ENCODE data around the gene CSRP1. TPM values are rescaled to one million over a fixed set of nuclear protein-coding genes. Genes with fewer than 3 reads are reported as not detected.

CSRP1 gene
- total and polyA plus RNA-seq, 2 of the 13 experiments (the other 11 are each of a cell fraction or from before 2014, with no cell fraction given), result 17.7 to 68.9 TPM

DNA sequence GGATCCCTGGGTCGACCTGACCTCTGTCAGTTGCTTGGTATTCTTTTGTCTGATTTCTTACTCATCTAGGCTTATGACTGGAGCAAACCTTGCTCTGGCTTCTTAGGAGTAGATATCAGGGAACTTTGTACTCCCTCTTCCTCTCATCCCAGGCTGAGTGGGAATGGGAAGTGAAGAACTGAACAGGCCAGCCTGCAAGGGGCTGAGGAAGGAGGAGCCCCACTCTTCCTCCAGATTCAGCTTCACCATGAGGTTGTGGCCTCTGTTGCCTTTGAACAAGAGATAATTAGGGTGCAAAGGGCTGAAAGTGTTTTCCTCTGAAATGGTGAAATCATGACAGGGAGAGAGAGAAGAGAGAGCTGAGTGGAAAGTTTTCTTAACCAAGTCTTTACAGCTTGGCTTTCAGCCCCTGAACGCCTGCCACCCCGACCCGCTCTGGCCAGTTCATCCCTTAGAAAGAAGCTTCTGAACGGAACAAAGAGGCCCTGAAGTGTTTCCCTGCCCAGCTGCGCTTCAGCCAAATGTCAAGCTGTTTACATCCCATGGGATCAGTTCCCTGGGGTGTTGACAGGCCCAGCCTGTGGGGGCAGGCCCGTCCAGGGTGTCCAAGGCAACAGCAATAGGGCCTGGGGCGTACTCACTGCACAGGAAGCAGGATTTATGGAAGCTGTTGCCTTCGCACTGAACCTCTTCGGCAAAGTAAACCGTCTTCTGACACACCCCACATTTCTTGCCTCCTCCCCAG lies 11.2 kb downstream of the CSRP1 start (continued):
- TF ChIP-seq CBX2 (IDR thresholded peaks at IDR 0.05; ENCODE audit: low read depth, low read length), result no peak
- TF ChIP-seq CBX2 (CRISPR knock-in tag; IDR thresholded peaks at IDR 0.05; ENCODE audit: low read depth), result no peak
- TF ChIP-seq, protein P1, sequence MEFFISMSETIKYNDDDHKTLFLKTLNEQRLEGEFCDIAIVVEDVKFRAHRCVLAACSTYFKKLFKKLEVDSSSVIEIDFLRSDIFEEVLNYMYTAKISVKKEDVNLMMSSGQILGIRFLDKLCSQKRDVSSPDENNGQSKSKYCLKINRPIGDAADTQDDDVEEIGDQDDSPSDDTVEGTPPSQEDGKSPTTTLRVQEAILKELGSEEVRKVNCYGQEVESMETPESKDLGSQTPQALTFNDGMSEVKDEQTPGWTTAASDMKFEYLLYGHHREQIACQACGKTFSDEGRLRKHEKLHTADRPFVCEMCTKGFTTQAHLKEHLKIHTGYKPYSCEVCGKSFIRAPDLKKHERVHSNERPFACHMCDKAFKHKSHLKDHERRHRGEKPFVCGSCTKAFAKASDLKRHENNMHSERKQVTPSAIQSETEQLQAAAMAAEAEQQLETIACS (CRISPR knock-in tag; IDR thresholded peaks at IDR 0.05), result no peak
- TF ChIP-seq NFRKB (IDR thresholded peaks at IDR 0.05), result no peak
- TF ChIP-seq ZNF839 (CRISPR knock-in tag; IDR thresholded peaks at IDR 0.05; ENCODE audit: borderline replicate concordance), result no peak
- TF ChIP-seq ZNF598 (CRISPR knock-in tag; IDR thresholded peaks at IDR 0.05; ENCODE audit: borderline replicate concordance), result no peak
- no peak for TF ChIP-seq SRSF9 (IDR thresholded peaks at IDR 0.05; ENCODE audit: borderline replicate concordance, insufficient read depth, low read depth, low read length, poor library complexity, severe bottlenecking)
- TF ChIP-seq ZNF629 (CRISPR knock-in tag; conservative IDR thresholded peaks at IDR 0.05), result no peak
- no peak for TF ChIP-seq HMG20B (CRISPR knock-in tag; conservative IDR thresholded peaks at IDR 0.05)
- TF ChIP-seq ZNF232 (CRISPR knock-in tag; IDR thresholded peaks at IDR 0.05; ENCODE audit: borderline replicate concordance), result no peak
- TF ChIP-seq HNRNPH1 (optimal IDR thresholded peaks at IDR 0.05; ENCODE audit: low read depth, low read length), result no peak
- TF ChIP-seq ZUFSP (CRISPR knock-in tag; IDR thresholded peaks at IDR 0.05; ENCODE audit: borderline replicate concordance), result no peak
- TF ChIP-seq REL (CRISPR knock-in tag; conservative IDR thresholded peaks at IDR 0.05), result no peak
- TF ChIP-seq ZNF30 (CRISPR knock-in tag; IDR thresholded peaks at IDR 0.05), result no peak
- no peak for TF ChIP-seq ZNF792 (CRISPR knock-in tag; IDR thresholded peaks at IDR 0.05)
- TF ChIP-seq ZNF883 (CRISPR knock-in tag; IDR thresholded peaks at IDR 0.05; ENCODE audit: not compliant biosample characterization), result no peak
- TF ChIP-seq, protein P2, sequence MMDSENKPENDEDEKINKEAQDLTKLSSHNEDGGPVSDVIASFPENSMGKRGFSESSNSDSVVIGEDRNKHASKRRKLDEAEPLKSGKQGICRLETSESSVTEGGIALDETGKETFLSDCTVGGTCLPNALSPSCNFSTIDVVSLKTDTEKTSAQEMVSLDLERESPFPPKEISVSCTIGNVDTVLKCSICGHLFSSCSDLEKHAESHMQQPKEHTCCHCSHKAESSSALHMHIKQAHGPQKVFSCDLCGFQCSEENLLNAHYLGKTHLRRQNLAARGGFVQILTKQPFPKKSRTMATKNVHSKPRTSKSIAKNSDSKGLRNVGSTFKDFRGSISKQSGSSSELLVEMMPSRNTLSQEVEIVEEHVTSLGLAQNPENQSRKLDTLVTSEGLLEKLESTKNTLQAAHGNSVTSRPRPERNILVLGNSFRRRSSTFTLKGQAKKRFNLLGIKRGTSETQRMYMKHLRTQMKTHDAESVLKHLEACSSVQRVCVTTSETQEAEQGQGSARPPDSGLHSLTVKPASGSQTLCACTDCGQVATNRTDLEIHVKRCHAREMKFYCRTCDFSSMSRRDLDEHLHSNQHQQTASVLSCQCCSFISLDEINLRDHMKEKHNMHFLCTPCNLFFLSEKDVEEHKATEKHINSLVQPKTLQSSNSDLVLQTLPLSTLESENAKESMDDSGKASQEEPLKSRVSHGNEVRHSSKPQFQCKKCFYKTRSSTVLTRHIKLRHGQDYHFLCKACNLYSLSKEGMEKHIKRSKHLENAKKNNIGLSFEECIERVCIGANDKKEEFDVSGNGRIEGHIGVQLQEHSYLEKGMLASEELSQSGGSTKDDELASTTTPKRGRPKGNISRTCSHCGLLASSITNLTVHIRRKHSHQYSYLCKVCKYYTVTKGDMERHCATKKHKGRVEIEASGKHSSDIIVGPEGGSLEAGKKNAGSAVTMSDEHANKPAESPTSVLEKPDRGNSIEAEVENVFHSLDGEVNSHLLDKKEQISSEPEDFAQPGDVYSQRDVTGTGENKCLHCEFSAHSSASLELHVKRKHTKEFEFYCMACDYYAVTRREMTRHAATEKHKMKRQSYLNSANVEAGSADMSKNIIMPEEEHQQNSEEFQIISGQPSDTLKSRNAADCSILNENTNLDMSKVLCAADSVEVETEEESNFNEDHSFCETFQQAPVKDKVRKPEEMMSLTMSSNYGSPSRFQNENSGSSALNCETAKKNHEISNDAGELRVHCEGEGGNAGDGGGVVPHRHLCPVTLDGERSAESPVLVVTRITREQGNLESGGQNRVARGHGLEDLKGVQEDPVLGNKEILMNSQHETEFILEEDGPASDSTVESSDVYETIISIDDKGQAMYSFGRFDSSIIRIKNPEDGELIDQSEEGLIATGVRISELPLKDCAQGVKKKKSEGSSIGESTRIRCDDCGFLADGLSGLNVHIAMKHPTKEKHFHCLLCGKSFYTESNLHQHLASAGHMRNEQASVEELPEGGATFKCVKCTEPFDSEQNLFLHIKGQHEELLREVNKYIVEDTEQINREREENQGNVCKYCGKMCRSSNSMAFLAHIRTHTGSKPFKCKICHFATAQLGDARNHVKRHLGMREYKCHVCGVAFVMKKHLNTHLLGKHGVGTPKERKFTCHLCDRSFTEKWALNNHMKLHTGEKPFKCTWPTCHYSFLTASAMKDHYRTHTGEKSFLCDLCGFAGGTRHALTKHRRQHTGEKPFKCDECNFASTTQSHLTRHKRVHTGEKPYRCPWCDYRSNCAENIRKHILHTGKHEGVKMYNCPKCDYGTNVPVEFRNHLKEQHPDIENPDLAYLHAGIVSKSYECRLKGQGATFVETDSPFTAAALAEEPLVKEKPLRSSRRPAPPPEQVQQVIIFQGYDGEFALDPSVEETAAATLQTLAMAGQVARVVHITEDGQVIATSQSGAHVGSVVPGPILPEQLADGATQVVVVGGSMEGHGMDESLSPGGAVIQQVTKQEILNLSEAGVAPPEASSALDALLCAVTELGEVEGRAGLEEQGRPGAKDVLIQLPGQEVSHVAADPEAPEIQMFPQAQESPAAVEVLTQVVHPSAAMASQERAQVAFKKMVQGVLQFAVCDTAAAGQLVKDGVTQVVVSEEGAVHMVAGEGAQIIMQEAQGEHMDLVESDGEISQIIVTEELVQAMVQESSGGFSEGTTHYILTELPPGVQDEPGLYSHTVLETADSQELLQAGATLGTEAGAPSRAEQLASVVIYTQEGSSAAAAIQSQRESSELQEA (CRISPR knock-in tag; IDR thresholded peaks at IDR 0.05; ENCODE audit: not compliant biosample characterization), result no peak
- TF ChIP-seq GATAD2A (CRISPR knock-in tag; IDR thresholded peaks at IDR 0.05), result peak; percentile 30; the same call in 1 of the 2 replicates
- TF ChIP-seq ZSCAN9 (CRISPR knock-in tag; IDR thresholded peaks at IDR 0.05; ENCODE audit: borderline replicate concordance), result no peak
- TF ChIP-seq KDM6A (CRISPR knock-in tag; IDR thresholded peaks at IDR 0.05; ENCODE audit: low read depth), result peak; percentile 57
